ENCODE measurements around the gene VAV2. TPM values are rescaled to one million over a fixed set of nuclear protein-coding genes. Genes with fewer than 3 reads are reported as not detected.

The VAV2 gene
- total RNA-seq, 1 experiment from 2014 or later, result 24.7 TPM

DNA sequence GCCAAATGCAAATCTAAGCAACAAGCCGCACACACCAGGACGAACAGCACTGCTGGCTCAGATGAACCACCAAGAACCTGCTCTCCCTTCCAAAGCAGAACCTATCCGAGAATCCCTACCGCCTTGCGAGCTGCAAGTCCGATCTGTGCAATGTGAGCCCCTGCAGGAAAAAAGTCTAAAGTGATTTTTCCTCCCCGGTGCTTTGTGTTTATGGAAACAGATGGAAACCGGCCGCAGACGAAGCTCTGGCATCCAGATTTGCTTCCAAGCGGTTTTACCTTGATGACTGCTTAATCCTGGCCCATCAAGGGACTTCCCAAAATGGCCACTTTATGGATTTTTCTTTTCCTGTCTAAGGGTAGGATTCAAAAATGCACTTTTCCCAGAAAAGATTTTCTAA, 112.5 kb downstream of the VAV2 start:
- Histone ChIP-seq H3K4me3 (ENCODE audit: low read depth in 2 of 2, low read length in 2 of 2) (no peak overlapping the region), H3K4me1 (ENCODE audit: control insufficient read depth, insufficient read depth, low read length) (peaks cover 6% of the 10 kb centered on the region), H3K36me3 (ENCODE audit: control insufficient read depth, insufficient read depth, low read length) (no peaks in the 10 kb centered on the region), H3K27me3 (ENCODE audit: control insufficient read depth, insufficient read depth, low read length) (no peaks in the 10 kb centered on the region), H3K9me3 (ENCODE audit: control insufficient read depth, insufficient read depth, low read depth, low read length) (no peaks in the 10 kb centered on the region), H3K27ac (ENCODE audit: low read length) (no peak overlapping the region)
- intact Hi-C loops (cut with micrococcal nuclease; ENCODE audit: unreplicated experiment), result no loop called here
- DNase-seq (ENCODE audit: low read depth, low spot score) (no peak), ATAC-seq (no peak)
- TF ChIP-seq TCF7L2 (IDR thresholded peaks at IDR 0.05; ENCODE audit: low read depth, low read length) (no peak), SIN3A (IDR thresholded peaks at IDR 0.05; ENCODE audit: borderline replicate concordance, insufficient read depth, low read depth, low read length) (no peak), REST (IDR thresholded peaks at IDR 0.05; ENCODE audit: insufficient read depth in 1 of 2, low read depth in 2 of 2, low read length in 1 of 2) (no peak), POLR2AphosphoS5 (IDR thresholded peaks at IDR 0.05; ENCODE audit: low read depth, low read length) (no peak)
- TF ChIP-seq, protein P1, sequence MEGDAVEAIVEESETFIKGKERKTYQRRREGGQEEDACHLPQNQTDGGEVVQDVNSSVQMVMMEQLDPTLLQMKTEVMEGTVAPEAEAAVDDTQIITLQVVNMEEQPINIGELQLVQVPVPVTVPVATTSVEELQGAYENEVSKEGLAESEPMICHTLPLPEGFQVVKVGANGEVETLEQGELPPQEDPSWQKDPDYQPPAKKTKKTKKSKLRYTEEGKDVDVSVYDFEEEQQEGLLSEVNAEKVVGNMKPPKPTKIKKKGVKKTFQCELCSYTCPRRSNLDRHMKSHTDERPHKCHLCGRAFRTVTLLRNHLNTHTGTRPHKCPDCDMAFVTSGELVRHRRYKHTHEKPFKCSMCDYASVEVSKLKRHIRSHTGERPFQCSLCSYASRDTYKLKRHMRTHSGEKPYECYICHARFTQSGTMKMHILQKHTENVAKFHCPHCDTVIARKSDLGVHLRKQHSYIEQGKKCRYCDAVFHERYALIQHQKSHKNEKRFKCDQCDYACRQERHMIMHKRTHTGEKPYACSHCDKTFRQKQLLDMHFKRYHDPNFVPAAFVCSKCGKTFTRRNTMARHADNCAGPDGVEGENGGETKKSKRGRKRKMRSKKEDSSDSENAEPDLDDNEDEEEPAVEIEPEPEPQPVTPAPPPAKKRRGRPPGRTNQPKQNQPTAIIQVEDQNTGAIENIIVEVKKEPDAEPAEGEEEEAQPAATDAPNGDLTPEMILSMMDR (IDR thresholded peaks at IDR 0.05), result no peak
- in situ Hi-C loops (cut with HindIII; ENCODE audit: low pct_unique_long_range_greater_than_20kb, low sequenced_read_pairs), result no loop called here
- BruUV-seq (replicated peaks), result no TSS peak
- CTCF ChIA-PET, result interaction anchor here (0.6 kb wide), 1 partner anchor 128 kb away, joined by 3 read pairs; no protein-coding TSS in a partner anchor
- POLR2A ChIA-PET, result no interaction called here

GRCh38 chr9:133878402-133878801, 113.7 kb downstream of the VAV2 start:
- intact Hi-C loops (cut with micrococcal nuclease; ENCODE audit: unreplicated experiment), result no loop called here
- Histone ChIP-seq H3K36me3 (ENCODE audit: control insufficient read depth, insufficient read depth, low read length) (no peaks in the 10 kb centered on the region), H3K27me3 (ENCODE audit: control insufficient read depth, insufficient read depth, low read length) (no peaks in the 10 kb centered on the region), H3K9me3 (ENCODE audit: control insufficient read depth, insufficient read depth, low read depth, low read length) (no peaks in the 10 kb centered on the region), H3K4me3 (ENCODE audit: low read depth in 2 of 2, low read length in 2 of 2) (no peak overlapping the region), H3K27ac (ENCODE audit: low read length) (no peak overlapping the region), H3K4me1 (ENCODE audit: control insufficient read depth, insufficient read depth, low read length) (peaks cover 17% of the 10 kb centered on the region)
- no peak for DNase-seq (ENCODE audit: low read depth, low spot score)
- ChIA-PET CTCF (no interaction called here), POLR2A (no interaction called here)
- in situ Hi-C loops (cut with HindIII; ENCODE audit: low pct_unique_long_range_greater_than_20kb, low sequenced_read_pairs), result no loop called here
- ATAC-seq, result no peak
- TF ChIP-seq REST (IDR thresholded peaks at IDR 0.05; ENCODE audit: insufficient read depth in 1 of 2, low read depth in 2 of 2, low read length in 1 of 2) (no peak), POLR2AphosphoS5 (IDR thresholded peaks at IDR 0.05; ENCODE audit: low read depth, low read length) (no peak), TCF7L2 (IDR thresholded peaks at IDR 0.05; ENCODE audit: low read depth, low read length) (no peak), SIN3A (IDR thresholded peaks at IDR 0.05; ENCODE audit: borderline replicate concordance, insufficient read depth, low read depth, low read length) (no peak)
- TF ChIP-seq, protein P1 (IDR thresholded peaks at IDR 0.05), result no peak
- no TSS peak for BruUV-seq (replicated peaks)
